Astrocyte of the cerebellum (primary cell): ENCODE results near the gene KLHDC4.

Experiments
- DNase-seq: peaks from one replicate; pipeline ENCODE4 v3.0.0-alpha.2; 2011; ENCODE audit warnings: low read depth
- H3K4me3 ChIP-seq: 2 replicates; pipeline ENCODE4 v1.5.1; 2011; ENCODE audit warnings: mild to moderate bottlenecking, low read depth, low read length, moderate library complexity
- CTCF ChIP-seq: IDR thresholded peaks from 2 replicates; pipeline ENCODE4 v1.5.1; 2012; ENCODE audit warnings: low read length, low read depth, moderate library complexity, mild to moderate bottlenecking; ENCODE audit errors: missing control alignments
- in situ Hi-C: cut with HindIII; loops from 2 replicates; pipeline ENCODE4 v1.10.0; 2017; ENCODE audit warnings: low sequenced_read_pairs

KLHDC4 gene

GRCh38 chr16:87806641-87807546 is 41.1 kb upstream of the KLHDC4 start:
- H3K4me3 ChIP-seq = no peak overlapping the region
- no peak for TF ChIP-seq CTCF
- in situ Hi-C loops = no loop called here
- DNase-seq = no peak

DNA sequence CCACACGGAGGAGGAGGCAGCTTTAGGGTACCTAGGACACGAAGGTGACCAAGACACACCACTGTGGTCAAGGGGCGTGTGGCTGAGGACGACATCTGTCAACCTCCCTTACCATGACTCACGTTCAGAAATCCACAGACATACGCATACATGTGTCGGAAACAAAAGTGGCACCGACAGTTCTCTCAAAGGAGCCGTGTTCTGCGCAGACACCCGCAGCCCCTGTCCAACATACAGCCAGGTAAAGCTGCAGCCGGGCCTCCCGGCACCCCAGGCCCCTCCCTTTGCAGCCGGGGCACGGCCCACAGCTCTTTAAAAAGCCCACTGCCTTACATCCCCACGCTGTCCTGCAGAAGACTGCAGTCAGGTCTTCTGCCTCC is 40.5 kb upstream of the KLHDC4 start:
- no peak for DNase-seq
- in situ Hi-C loops = no loop called here
- TF ChIP-seq CTCF = no peak
- H3K4me3 ChIP-seq = no peak overlapping the region

DNA sequence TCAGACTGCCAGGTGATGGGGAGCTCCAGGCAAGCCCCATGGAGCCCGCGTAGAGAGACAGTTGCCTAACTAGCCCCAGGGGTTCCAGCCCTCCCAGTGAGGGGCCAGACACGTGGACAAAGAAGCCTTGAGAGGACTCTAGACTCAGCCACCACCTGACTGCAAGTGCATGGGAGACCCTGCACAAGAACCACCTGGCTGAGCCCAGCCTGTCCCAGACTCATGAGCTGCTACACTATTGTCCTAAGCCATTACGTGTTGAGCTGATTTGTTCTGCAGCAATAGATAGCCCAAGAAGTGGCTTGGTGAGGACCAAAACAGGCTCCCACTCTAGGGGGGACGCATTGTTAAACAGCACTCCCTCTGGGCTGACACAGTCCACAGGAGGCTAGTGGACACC is 37.6 kb upstream of the KLHDC4 start:
- DNase-seq = no peak
- H3K4me3 ChIP-seq = no peak overlapping the region
- TF ChIP-seq CTCF = no peak
- in situ Hi-C loops = no loop called here

- in situ Hi-C loops = no loop called here
- no peak for DNase-seq
- no peak overlapping the region for H3K4me3 ChIP-seq
Measured at GRCh38 chr16:87802670-87803069, 36.9 kb upstream of the KLHDC4 start.

GRCh38 chr16:87801679-87802259 is 36.0 kb upstream of the KLHDC4 start:
- H3K4me3 ChIP-seq = no peak overlapping the region
- no peak for TF ChIP-seq CTCF
- DNase-seq = no peak
- in situ Hi-C loops = no loop called here

More at GRCh38 chr16:87802670-87803069, 36.9 kb upstream of the KLHDC4 start:
- no peak for TF ChIP-seq CTCF

DNA sequence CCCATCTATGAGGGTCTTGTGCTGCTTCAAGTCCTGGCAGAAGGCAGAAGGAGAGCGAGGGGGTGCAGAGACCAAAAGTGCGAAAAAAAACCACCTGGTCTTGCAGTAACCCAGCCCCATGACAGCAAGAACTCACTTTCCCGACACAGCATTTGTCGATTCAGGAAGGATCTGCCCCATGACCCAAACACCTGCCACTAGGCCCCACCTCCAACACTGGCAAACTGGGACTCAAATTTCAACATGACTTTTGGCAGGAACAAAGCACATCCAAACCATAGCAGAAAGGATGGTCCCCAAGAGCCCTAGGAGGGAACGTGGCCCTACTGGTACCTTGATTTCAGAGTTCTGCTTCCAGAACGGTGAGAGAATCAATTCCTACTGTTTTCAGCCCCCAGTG is 34.7 kb upstream of the KLHDC4 start:
- TF ChIP-seq CTCF = no peak
- in situ Hi-C loops = no loop called here
- DNase-seq = no peak
- H3K4me3 ChIP-seq = no peak overlapping the region
